ENCODE results near the gene EIF4B.

- TF ChIP-seq GATA2 (IDR thresholded peaks at IDR 0.05; ENCODE audit: low read depth, low read length) (no peak), GATA3 (IDR thresholded peaks at IDR 0.05; ENCODE audit: low read depth, low read length) (no peak)
Observed at GRCh38 chr12:52956987-52957386, 49.3 kb upstream of the EIF4B start.
